Retinal pigment epithelial cell (primary cell): Measurements from ENCODE around the gene IGFLR1.
"Not testable (repeated sequence)": the region's sequence is repeated elsewhere in the genome, so short reads cannot be mapped to it uniquely, and the experiment has no call there.

Experiments used
- DNase-seq: peaks from one replicate; pipeline ENCODE4 v3.0.0-alpha.2; 2010; ENCODE audit warnings: low read depth
- H3K4me3 ChIP-seq: 2 replicates; pipeline ENCODE4 v1.5.1; 2011; ENCODE audit warnings: mild to moderate bottlenecking, low read length, control low read depth, moderate library complexity
- TF ChIP-seq, protein P1 (sequence below): conservative IDR thresholded peaks from 2 replicates; pipeline ENCODE4 v1.5.1; 2011; ENCODE audit warnings: low read depth, low read length, control low read depth, inconsistent platforms

IGFLR1 gene

DNA sequence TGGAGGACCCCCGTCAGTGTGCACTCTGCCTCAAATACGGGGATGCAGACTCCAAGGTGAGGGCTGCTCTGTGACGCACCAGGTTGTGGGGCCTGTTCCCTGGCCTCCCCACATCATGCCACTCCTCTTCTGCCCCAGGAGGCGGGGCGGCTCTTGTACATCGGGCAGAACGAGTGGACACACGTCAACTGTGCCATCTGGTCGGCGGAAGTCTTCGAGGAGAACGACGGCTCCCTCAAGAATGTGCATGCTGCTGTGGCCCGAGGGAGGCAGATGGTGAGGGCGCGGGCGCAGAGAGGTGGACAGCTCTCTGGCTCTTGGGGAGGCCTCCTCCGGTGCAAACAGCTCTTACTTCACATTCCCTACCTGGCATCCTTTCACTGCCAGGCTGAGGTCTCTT lies 13.2 kb downstream of the IGFLR1 start:
- DNase-seq: no peak
- no peak overlapping the region for H3K4me3 ChIP-seq
- TF ChIP-seq, protein P1, sequence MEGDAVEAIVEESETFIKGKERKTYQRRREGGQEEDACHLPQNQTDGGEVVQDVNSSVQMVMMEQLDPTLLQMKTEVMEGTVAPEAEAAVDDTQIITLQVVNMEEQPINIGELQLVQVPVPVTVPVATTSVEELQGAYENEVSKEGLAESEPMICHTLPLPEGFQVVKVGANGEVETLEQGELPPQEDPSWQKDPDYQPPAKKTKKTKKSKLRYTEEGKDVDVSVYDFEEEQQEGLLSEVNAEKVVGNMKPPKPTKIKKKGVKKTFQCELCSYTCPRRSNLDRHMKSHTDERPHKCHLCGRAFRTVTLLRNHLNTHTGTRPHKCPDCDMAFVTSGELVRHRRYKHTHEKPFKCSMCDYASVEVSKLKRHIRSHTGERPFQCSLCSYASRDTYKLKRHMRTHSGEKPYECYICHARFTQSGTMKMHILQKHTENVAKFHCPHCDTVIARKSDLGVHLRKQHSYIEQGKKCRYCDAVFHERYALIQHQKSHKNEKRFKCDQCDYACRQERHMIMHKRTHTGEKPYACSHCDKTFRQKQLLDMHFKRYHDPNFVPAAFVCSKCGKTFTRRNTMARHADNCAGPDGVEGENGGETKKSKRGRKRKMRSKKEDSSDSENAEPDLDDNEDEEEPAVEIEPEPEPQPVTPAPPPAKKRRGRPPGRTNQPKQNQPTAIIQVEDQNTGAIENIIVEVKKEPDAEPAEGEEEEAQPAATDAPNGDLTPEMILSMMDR: no peak

- TF ChIP-seq, protein P1: no peak
- H3K4me3 ChIP-seq: no peak overlapping the region
- no peak for DNase-seq
Observed at GRCh38 chr19:35727956-35728706, 14.1 kb downstream of the IGFLR1 start.

DNA sequence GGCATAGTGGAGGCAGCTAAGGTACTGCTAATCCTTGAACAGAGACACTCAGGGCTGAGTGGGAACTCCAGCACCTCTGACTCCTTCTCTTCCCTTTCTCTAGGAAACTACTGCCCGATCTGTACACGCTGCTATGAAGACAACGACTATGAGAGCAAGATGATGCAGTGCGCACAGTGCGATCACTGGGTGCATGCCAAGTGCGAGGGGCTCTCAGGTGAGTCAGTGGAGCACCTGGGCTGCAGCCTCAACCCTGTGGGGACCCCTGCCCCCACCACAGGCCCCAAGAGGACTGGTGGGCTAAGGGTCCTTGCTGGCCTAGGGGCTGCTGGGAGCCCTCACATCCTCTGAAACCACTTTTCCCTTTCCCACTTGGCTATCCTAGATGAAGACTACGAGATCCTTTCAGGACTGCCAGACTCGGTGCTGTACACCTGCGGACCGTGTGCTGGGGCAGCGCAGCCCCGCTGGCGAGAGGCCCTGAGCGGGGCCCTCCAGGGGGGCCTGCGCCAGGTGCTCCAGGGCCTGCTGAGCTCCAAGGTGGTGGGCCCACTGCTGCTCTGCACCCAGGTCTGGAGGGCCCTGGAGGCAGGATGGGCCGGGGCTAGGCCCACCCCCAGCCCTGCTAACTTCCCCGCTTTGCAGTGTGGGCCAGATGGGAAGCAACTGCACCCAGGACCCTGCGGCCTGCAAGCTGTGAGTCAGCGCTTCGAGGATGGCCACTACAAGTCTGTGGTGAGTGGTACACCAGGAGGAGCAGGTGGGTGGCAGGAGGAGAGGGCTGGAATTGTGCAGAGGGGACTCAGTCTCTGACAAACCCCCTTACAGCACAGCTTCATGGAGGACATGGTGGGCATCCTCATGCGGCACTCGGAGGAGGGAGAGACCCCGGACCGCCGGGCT lies 14.9 kb downstream of the IGFLR1 start:
- no peak overlapping the region for H3K4me3 ChIP-seq
- TF ChIP-seq, protein P1: no peak
- no peak for DNase-seq

DNA sequence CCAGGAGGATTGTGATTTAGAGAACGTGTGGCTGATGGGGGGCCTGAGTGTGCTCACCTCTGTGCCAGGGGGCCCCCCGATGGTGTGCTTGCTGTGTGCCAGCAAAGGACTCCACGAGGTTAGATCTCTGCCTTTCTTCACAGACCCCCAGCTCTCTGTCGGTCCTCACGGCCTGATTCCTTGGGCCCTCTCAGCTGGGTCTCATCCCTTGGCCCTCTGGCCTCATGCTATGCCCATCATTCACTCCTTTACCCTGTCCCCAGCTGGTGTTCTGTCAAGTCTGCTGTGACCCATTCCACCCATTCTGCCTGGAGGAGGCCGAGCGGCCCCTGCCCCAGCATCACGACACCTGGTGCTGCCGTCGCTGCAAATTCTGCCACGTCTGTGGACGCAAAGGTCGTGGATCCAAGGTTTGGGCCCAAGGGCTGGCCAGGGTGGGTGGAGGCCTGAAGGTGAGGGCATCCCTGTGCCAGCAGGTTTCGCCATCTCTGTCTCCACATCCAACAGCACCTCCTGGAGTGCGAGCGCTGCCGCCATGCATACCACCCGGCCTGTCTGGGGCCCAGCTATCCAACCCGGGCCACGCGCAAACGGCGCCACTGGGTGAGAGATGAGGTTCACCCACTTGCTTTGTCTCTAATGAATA lies 16.9 kb downstream of the IGFLR1 start:
- DNase-seq: no peak
- TF ChIP-seq, protein P1: no peak
- H3K4me3 ChIP-seq: no peak overlapping the region

DNA sequence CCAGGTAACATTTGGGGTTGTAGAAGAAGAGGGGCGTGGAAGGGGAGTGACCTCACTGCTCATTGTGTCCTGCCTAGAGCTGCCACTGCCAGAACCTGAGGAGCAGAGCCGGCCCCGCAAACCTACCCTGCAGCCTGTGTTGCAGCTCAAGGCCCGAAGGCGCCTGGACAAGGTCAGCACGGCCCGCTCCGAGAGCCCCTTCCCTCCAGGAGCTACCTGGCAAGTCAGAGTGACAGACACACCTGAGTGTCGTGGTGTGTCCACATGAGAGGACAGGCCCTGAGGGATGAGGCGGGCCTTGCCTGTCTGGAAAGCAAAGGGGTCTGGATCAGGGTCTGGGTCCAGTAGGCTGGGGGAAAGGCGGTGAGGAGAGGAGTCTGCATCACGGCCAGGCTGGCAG lies 17.7 kb downstream of the IGFLR1 start:
- no peak for DNase-seq
- no peak overlapping the region for H3K4me3 ChIP-seq
- TF ChIP-seq, protein P1: no peak

DNA sequence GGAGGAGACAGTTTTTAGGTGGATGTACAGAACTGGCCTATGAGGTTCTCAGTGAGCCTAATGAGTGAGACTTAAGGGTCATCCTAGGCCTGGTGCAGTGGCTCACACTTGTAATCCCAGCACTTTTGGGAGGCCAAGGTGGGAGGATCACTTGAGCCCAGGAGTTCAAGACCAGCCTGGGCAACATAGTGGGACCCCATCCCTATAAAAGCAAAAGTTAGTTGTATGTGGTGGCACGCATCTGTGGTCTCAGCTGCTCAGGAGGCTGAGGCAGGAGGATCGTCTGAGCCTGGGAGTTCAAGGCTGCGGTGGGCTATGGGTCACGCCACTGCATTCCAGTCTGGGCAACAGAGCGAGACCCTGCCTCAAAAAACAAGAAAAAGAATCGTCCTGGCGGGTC lies 18.1 kb downstream of the IGFLR1 start:
- H3K4me3 ChIP-seq: not testable (repeated sequence)

DNA sequence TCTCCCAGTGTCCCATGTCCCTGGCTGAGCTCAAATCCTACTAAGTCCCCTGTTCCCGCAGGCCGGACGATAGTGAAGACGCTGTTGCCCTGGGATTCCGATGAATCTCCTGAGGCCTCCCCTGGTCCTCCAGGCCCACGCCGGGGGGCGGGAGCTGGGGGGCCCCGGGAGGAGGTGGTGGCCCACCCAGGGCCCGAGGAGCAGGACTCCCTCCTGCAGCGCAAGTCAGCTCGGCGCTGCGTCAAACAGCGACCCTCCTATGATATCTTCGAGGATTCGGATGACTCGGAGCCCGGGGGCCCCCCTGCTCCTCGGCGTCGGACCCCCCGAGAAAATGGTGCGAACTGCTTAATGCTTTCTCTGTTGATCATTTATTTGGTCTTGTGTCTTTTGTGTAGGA lies 18.6 kb downstream of the IGFLR1 start:
- no peak for DNase-seq
- TF ChIP-seq, protein P1: no peak
- no peak overlapping the region for H3K4me3 ChIP-seq

More for the DNA sequence above, 18.1 kb downstream of the IGFLR1 start:
- not testable (repeated sequence) for DNase-seq
